Measurements from ENCODE around the gene CCR5.
"Not testable (repeated sequence)": the region's sequence is repeated elsewhere in the genome, so short reads cannot be mapped to it uniquely, and the experiment has no call there.

The CCR5 gene

DNA sequence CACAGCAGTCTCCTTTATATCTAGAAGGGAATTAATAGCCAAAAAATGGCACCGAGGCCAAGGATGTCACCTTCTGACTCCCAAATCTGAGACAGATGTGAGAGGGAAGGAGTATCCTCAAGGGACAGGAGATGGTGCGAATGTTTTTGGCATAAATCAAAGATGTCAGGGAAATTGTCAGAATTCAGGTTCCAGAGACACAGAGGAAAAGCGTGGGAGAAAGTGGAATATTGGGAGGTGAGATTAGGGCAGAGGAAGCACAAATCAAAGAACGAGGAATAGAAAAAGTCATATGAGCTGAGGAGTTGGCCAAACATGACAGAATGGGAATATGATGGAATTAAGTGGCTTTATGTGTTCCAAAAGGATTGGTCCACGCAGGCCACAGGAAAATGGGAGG is 30.1 kb downstream of the CCR5 start:
- TF ChIP-seq, protein P1, sequence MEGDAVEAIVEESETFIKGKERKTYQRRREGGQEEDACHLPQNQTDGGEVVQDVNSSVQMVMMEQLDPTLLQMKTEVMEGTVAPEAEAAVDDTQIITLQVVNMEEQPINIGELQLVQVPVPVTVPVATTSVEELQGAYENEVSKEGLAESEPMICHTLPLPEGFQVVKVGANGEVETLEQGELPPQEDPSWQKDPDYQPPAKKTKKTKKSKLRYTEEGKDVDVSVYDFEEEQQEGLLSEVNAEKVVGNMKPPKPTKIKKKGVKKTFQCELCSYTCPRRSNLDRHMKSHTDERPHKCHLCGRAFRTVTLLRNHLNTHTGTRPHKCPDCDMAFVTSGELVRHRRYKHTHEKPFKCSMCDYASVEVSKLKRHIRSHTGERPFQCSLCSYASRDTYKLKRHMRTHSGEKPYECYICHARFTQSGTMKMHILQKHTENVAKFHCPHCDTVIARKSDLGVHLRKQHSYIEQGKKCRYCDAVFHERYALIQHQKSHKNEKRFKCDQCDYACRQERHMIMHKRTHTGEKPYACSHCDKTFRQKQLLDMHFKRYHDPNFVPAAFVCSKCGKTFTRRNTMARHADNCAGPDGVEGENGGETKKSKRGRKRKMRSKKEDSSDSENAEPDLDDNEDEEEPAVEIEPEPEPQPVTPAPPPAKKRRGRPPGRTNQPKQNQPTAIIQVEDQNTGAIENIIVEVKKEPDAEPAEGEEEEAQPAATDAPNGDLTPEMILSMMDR (IDR thresholded peaks at IDR 0.05; ENCODE audit: borderline replicate concordance, extremely low read depth, low read length, poor library complexity, severe bottlenecking) = no peak
- TF ChIP-seq EZH2 (IDR thresholded peaks at IDR 0.05; ENCODE audit: borderline replicate concordance, low read depth, low read length, severe bottlenecking) = no peak
- no peak overlapping the region for H3K4me2 ChIP-seq (ENCODE audit: insufficient read depth, low read length)
- H2AFZ ChIP-seq (ENCODE audit: low read depth, low read length) = no peak overlapping the region
- ATAC-seq (ENCODE audit: insufficient read depth, low read depth) (no peak), DNase-seq (no peak)
- H3K27ac ChIP-seq (ENCODE audit: low read length) = no peak overlapping the region
- no peaks in the 10 kb centered on the region for H3K9me3 ChIP-seq (ENCODE audit: insufficient read depth, low read length, severe bottlenecking)
- H3K4me1 ChIP-seq (ENCODE audit: insufficient read depth, low read length) = peaks cover 29% of the 10 kb centered on the region
- H4K20me1 ChIP-seq (ENCODE audit: insufficient read depth, low read length) = no peaks in the 10 kb centered on the region
- no peaks in the 10 kb centered on the region for H3K27me3 ChIP-seq (ENCODE audit: insufficient read depth, low read length, poor library complexity)
- no peak overlapping the region for H3K9ac ChIP-seq (ENCODE audit: low read depth, low read length)
- no peaks in the 10 kb centered on the region for H3K36me3 ChIP-seq (ENCODE audit: insufficient read depth, low read length)
- H3K4me3 ChIP-seq (ENCODE audit: low read depth in 1 of 2, low read length in 2 of 2) = no peak overlapping the region
- no peaks in the 10 kb centered on the region for H3K79me2 ChIP-seq (ENCODE audit: insufficient read depth, low read length)

DNA sequence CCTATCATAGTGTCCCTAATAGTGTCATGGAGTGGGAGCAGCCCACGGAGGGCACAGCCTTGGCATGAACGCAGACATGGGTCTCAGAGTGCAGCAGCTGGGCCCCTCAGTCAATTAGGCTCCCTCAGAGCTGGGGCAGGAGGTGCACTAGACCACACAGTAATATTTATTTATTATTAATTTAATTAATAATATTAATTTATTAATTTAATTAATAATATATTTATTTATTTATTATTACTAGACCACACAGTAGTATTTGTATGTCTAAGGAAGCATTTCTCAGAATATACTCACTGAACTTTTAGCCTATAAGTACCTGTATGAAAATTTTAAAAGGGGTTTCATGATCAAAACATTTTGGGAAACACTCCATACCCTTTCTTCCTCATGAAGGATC is 30.8 kb downstream of the CCR5 start:
- Histone ChIP-seq H3K27me3 (ENCODE audit: insufficient read depth, low read length, poor library complexity) (no peaks in the 10 kb centered on the region), H3K27ac (ENCODE audit: low read length) (no peak overlapping the region; the same call in 1 of the 2 replicates), H3K9me3 (ENCODE audit: insufficient read depth, low read length, severe bottlenecking) (no peaks in the 10 kb centered on the region), H3K4me3 (ENCODE audit: low read depth in 1 of 2, low read length in 2 of 2) (no peak overlapping the region), H2AFZ (ENCODE audit: low read depth, low read length) (no peak overlapping the region), H3K4me2 (ENCODE audit: insufficient read depth, low read length) (no peak overlapping the region), H3K36me3 (ENCODE audit: insufficient read depth, low read length) (no peaks in the 10 kb centered on the region), H3K79me2 (ENCODE audit: insufficient read depth, low read length) (no peaks in the 10 kb centered on the region), H4K20me1 (ENCODE audit: insufficient read depth, low read length) (no peaks in the 10 kb centered on the region), H3K9ac (ENCODE audit: low read depth, low read length) (no peak overlapping the region), H3K4me1 (ENCODE audit: insufficient read depth, low read length) (peaks cover 22% of the 10 kb centered on the region)
- DNase-seq (no peak), ATAC-seq (ENCODE audit: insufficient read depth, low read depth) (no peak)
- TF ChIP-seq EZH2 (IDR thresholded peaks at IDR 0.05; ENCODE audit: borderline replicate concordance, low read depth, low read length, severe bottlenecking) = no peak
- TF ChIP-seq, protein P1 (IDR thresholded peaks at IDR 0.05; ENCODE audit: borderline replicate concordance, extremely low read depth, low read length, poor library complexity, severe bottlenecking) = no peak

GRCh38 chr3:46402902-46403301 is 32.2 kb downstream of the CCR5 start:
- H3K4me2 ChIP-seq (ENCODE audit: insufficient read depth, low read length); H3K27ac ChIP-seq (ENCODE audit: low read length); H3K4me3 ChIP-seq (ENCODE audit: low read depth in 1 of 2, low read length in 2 of 2); H3K36me3 ChIP-seq (ENCODE audit: insufficient read depth, low read length); ATAC-seq (ENCODE audit: insufficient read depth, low read depth); H4K20me1 ChIP-seq (ENCODE audit: insufficient read depth, low read length); H3K79me2 ChIP-seq (ENCODE audit: insufficient read depth, low read length); DNase-seq; H3K27me3 ChIP-seq (ENCODE audit: insufficient read depth, low read length, poor library complexity); H3K9me3 ChIP-seq (ENCODE audit: insufficient read depth, low read length, severe bottlenecking); H3K9ac ChIP-seq (ENCODE audit: low read depth, low read length); H2AFZ ChIP-seq (ENCODE audit: low read depth, low read length): not testable (repeated sequence)
- H3K4me1 ChIP-seq (ENCODE audit: insufficient read depth, low read length) = peaks cover 34% of the 10 kb centered on the region

- no peaks in the 10 kb centered on the region for H3K9me3 ChIP-seq (ENCODE audit: insufficient read depth, low read length, severe bottlenecking)
- H3K27ac ChIP-seq (ENCODE audit: low read length) = no peak overlapping the region
- no peaks in the 10 kb centered on the region for H3K36me3 ChIP-seq (ENCODE audit: insufficient read depth, low read length)
- ATAC-seq (ENCODE audit: insufficient read depth, low read depth) (no peak), DNase-seq (no peak)
- no peaks in the 10 kb centered on the region for H3K27me3 ChIP-seq (ENCODE audit: insufficient read depth, low read length, poor library complexity)
- peaks cover 38% of the 10 kb centered on the region for H3K4me1 ChIP-seq (ENCODE audit: insufficient read depth, low read length)
- no peaks in the 10 kb centered on the region for H4K20me1 ChIP-seq (ENCODE audit: insufficient read depth, low read length)
- no peak overlapping the region for H3K4me3 ChIP-seq (ENCODE audit: low read depth in 1 of 2, low read length in 2 of 2)
- no peak overlapping the region for H2AFZ ChIP-seq (ENCODE audit: low read depth, low read length)
- no peak for TF ChIP-seq EZH2 (IDR thresholded peaks at IDR 0.05; ENCODE audit: borderline replicate concordance, low read depth, low read length, severe bottlenecking)
- no peak overlapping the region for H3K9ac ChIP-seq (ENCODE audit: low read depth, low read length)
- no peaks in the 10 kb centered on the region for H3K79me2 ChIP-seq (ENCODE audit: insufficient read depth, low read length)
- H3K4me2 ChIP-seq (ENCODE audit: insufficient read depth, low read length) = no peak overlapping the region
These were observed 34.7 kb downstream of the CCR5 start for GRCh38 chr3:46405301-46406019.
